ENCODE results near the gene SORBS1. TPM values are rescaled to one million over a fixed set of nuclear protein-coding genes. Genes with fewer than 3 reads are reported as not detected.
A peak's percentile ranks its signal among the peaks of the same experiment; 100 is the strongest.

SORBS1 gene
- total and polyA plus RNA-seq, 2 donors (not counting 3 experiments of a cell fraction or from before 2014, with no cell fraction given), result 2.0 to 7.9 TPM

GRCh38 chr10:95312257-95312656, 248.9 kb downstream of the SORBS1 start:
- dilution Hi-C loops (cut with MboI; ENCODE audit: extremely low pct_ligation_motif_present, low sequenced_read_pairs), result no loop called here

GRCh38 chr10:95309958-95310357, 251.2 kb downstream of the SORBS1 start:
- Histone ChIP-seq H3K9me3 (replicated peaks; ENCODE audit: control insufficient read depth, insufficient read depth, low read length) (no peaks in the 10 kb centered on the region), H3K9me1 (replicated peaks; ENCODE audit: control insufficient read depth, extremely low read depth, insufficient read depth, low read length) (no peaks in the 10 kb centered on the region), H3K79me2 (ENCODE audit: control insufficient read depth, insufficient read depth, low read length) (no peaks in the 10 kb centered on the region), H2AFZ (ENCODE audit: low read depth, low read length) (no peak overlapping the region), H4K20me1 (replicated peaks; ENCODE audit: control insufficient read depth, extremely low read depth, insufficient read depth, low read length) (no peaks in the 10 kb centered on the region), H3K4me2 (ENCODE audit: insufficient read depth, low read length) (no peak overlapping the region), H3K4me3 (replicated peaks in 1 of 3; ENCODE audit: insufficient read depth in 1 of 3, low read depth in 1 of 3, low read length in 3 of 3) (no peak overlapping the region), H3K27ac (ENCODE audit: insufficient read depth, low read depth, low read length) (no peak overlapping the region), H3K9ac (replicated peaks; ENCODE audit: extremely low read depth, insufficient read depth, low read length) (no peak overlapping the region), H3K27me3 (ENCODE audit: control insufficient read depth in 2 of 2, insufficient read depth in 2 of 2, low read length in 2 of 2) (no peaks in the 10 kb centered on the region), H3K36me3 (ENCODE audit: control insufficient read depth in 2 of 2, extremely low read depth in 1 of 2, insufficient read depth in 2 of 2, low read length in 2 of 2) (no peaks in the 10 kb centered on the region), H3K4me1 (ENCODE audit: control insufficient read depth, extremely low read depth, insufficient read depth, low read length) (peaks cover 15% of the 10 kb centered on the region)
- no TSS peak for BruUV-seq (replicated peaks)
- dilution Hi-C loops (cut with MboI; ENCODE audit: extremely low pct_ligation_motif_present, low sequenced_read_pairs), result no loop called here
- no peak for DNase-seq (ENCODE audit: low read depth, low spot score)
- POLR2A ChIA-PET, result no interaction called here
- CTCF ChIA-PET, result no interaction called here
- FAIRE-seq, result no peak
- TF ChIP-seq CTCF (IDR thresholded peaks at IDR 0.05; ENCODE audit: extremely low read depth in 1 of 2, insufficient read depth in 1 of 2, low read depth in 1 of 2, low read length in 2 of 2) (no peak), FOS (IDR thresholded peaks at IDR 0.05; ENCODE audit: borderline replicate concordance, insufficient read depth, low read length) (no peak), MYC (IDR thresholded peaks at IDR 0.05; ENCODE audit: low read depth, low read length) (no peak), GATA2 (IDR thresholded peaks at IDR 0.05; ENCODE audit: insufficient read depth, insufficient read length, low read depth, low read length) (no peak), EZH2 (IDR thresholded peaks at IDR 0.05; ENCODE audit: borderline replicate concordance, low read depth, low read length, severe bottlenecking) (no peak), JUN (IDR thresholded peaks at IDR 0.05; ENCODE audit: borderline replicate concordance, insufficient read depth, insufficient read length, low read depth) (no peak), POLR2A (IDR thresholded peaks at IDR 0.05; ENCODE audit: low read depth, low read length) (no peak), POLR2AphosphoS5 (IDR thresholded peaks at IDR 0.05; ENCODE audit: insufficient read depth, low read depth, low read length) (no peak), MAX (IDR thresholded peaks at IDR 0.05; ENCODE audit: insufficient read depth, insufficient read length) (no peak)
- intact Hi-C loops (cut with micrococcal nuclease), result loop anchor here (2.0 kb wide), 1 partner anchor 15 kb away; no protein-coding TSS in a partner anchor

More at GRCh38 chr10:95312257-95312656, 248.9 kb downstream of the SORBS1 start:
- Histone ChIP-seq H3K79me2 (ENCODE audit: control insufficient read depth, insufficient read depth, low read length) (no peaks in the 10 kb centered on the region), H3K9me3 (replicated peaks; ENCODE audit: control insufficient read depth, insufficient read depth, low read length) (no peaks in the 10 kb centered on the region), H3K9me1 (replicated peaks; ENCODE audit: control insufficient read depth, extremely low read depth, insufficient read depth, low read length) (no peaks in the 10 kb centered on the region), H3K4me1 (ENCODE audit: control insufficient read depth, extremely low read depth, insufficient read depth, low read length) (peaks cover 15% of the 10 kb centered on the region), H2AFZ (ENCODE audit: low read depth, low read length) (no peak overlapping the region), H3K36me3 (ENCODE audit: control insufficient read depth in 2 of 2, extremely low read depth in 1 of 2, insufficient read depth in 2 of 2, low read length in 2 of 2) (no peaks in the 10 kb centered on the region), H3K27me3 (ENCODE audit: control insufficient read depth in 2 of 2, insufficient read depth in 2 of 2, low read length in 2 of 2) (no peaks in the 10 kb centered on the region), H3K27ac (ENCODE audit: insufficient read depth, low read depth, low read length) (no peak overlapping the region), H3K4me3 (replicated peaks in 1 of 3; ENCODE audit: insufficient read depth in 1 of 3, low read depth in 1 of 3, low read length in 3 of 3) (no peak overlapping the region), H4K20me1 (replicated peaks; ENCODE audit: control insufficient read depth, extremely low read depth, insufficient read depth, low read length) (no peaks in the 10 kb centered on the region), H3K9ac (replicated peaks; ENCODE audit: extremely low read depth, insufficient read depth, low read length) (no peak overlapping the region), H3K4me2 (ENCODE audit: insufficient read depth, low read length) (no peak overlapping the region)
- FAIRE-seq (no peak), DNase-seq (ENCODE audit: low read depth, low spot score) (peak; percentile 55)
- POLR2A ChIA-PET, result no interaction called here
- intact Hi-C loops (cut with micrococcal nuclease), result no loop called here
- no TSS peak for BruUV-seq (replicated peaks)
- TF ChIP-seq MYC (IDR thresholded peaks at IDR 0.05; ENCODE audit: low read depth, low read length) (no peak), POLR2A (IDR thresholded peaks at IDR 0.05; ENCODE audit: low read depth, low read length) (no peak)
- CTCF ChIA-PET, result no interaction called here

All from endothelial cell of umbilical vein (primary cell).